ENCODE measurements around the gene SAE1.

Gene SAE1

GRCh38 chr19:47145639-47146486 lies 15.2 kb downstream of the SAE1 start:
- in situ Hi-C loops (cut with MboI; ENCODE audit: low sequenced_read_pairs), result loop anchor here (5.0 kb wide), 1 partner anchor 101 kb away; no protein-coding TSS in a partner anchor
- no peaks in the 10 kb centered on the region for H3K27me3 ChIP-seq (ENCODE audit: low read depth)
- no peak overlapping the region for H3K4me3 ChIP-seq
- no peaks in the 10 kb centered on the region for H3K9me3 ChIP-seq
- H3K36me3 ChIP-seq (replicated peaks), result peaks cover 95% of the 10 kb centered on the region
- DNase-seq (ENCODE audit: low spot score in 2 of 2), result no peak
- H3K4me1 ChIP-seq, result peaks cover 9% of the 10 kb centered on the region

DNA sequence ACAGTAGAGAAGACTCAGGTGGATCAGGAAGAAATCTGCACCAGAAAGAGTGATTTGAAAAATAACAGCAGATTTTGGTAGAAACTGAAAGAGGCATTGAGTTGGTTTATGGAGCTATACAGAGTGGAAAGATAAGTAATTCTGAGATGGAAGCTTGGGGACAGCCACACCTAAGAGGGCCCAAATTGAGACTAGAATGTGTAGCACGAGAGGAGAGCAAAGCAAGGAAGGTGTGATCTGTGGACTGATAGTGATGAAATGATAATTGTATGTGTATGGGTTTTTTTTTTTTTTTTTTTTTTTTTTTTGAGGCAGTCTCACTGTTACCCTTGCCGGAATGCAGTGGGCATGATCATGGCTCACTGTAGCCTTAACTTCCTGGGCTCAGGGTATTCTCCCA lies 16.3 kb downstream of the SAE1 start:
- in situ Hi-C loops (cut with MboI; ENCODE audit: low sequenced_read_pairs), result loop anchor here (5.0 kb wide), 1 partner anchor 100 kb away; no protein-coding TSS in a partner anchor
- DNase-seq (ENCODE audit: low spot score in 2 of 2), result no peak
- Histone ChIP-seq H3K4me1 (peaks cover 6% of the 10 kb centered on the region), H3K9me3 (no peaks in the 10 kb centered on the region), H3K27me3 (ENCODE audit: low read depth) (no peaks in the 10 kb centered on the region), H3K36me3 (replicated peaks) (peaks cover 96% of the 10 kb centered on the region), H3K4me3 (no peak overlapping the region)

GRCh38 chr19:47151627-47152026 lies 21.0 kb downstream of the SAE1 start:
- Histone ChIP-seq H3K4me3 (no peak overlapping the region), H3K9me3 (no peaks in the 10 kb centered on the region), H3K36me3 (replicated peaks) (peaks cover 83% of the 10 kb centered on the region), H3K4me1 (peaks cover 34% of the 10 kb centered on the region), H3K27me3 (ENCODE audit: low read depth) (no peaks in the 10 kb centered on the region)
- DNase-seq (ENCODE audit: low spot score in 2 of 2), result no peak
- in situ Hi-C loops (cut with MboI; ENCODE audit: low sequenced_read_pairs), result no loop called here

GRCh38 chr19:47152205-47152604 lies 21.6 kb downstream of the SAE1 start:
- Histone ChIP-seq H3K4me3 (no peak overlapping the region), H3K36me3 (replicated peaks) (peaks cover 79% of the 10 kb centered on the region), H3K4me1 (peaks cover 37% of the 10 kb centered on the region), H3K9me3 (no peaks in the 10 kb centered on the region), H3K27me3 (ENCODE audit: low read depth) (no peaks in the 10 kb centered on the region)
- in situ Hi-C loops (cut with MboI; ENCODE audit: low sequenced_read_pairs), result no loop called here
- DNase-seq (ENCODE audit: low spot score in 2 of 2), result peak in 1 of 2 experiments; percentile 36

DNA sequence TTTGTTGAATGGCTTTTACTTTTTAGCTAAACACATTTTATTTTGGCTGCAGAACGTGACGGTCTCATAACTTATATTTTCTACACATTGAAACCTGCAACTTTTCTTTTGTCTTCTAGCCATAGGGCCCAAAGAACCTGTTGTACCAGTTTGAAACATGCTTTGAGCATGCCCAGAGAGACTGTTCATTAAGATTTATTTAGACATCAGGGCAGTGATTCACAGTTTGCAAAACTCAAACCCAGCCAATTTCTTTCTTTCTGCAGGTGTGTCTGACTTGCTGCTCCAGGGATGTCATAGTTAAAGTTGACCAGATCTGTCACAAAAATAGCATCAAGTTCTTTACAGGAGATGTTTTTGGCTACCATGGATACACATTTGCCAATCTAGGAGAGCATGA lies 22.0 kb downstream of the SAE1 start:
- in situ Hi-C loops (cut with MboI; ENCODE audit: low sequenced_read_pairs), result no loop called here
- H3K4me1 ChIP-seq, result peaks cover 39% of the 10 kb centered on the region
- no peak for DNase-seq (ENCODE audit: low spot score in 2 of 2)
- H3K4me3 ChIP-seq, result no peak overlapping the region
- H3K27me3 ChIP-seq (ENCODE audit: low read depth), result no peaks in the 10 kb centered on the region
- no peaks in the 10 kb centered on the region for H3K9me3 ChIP-seq
- peaks cover 75% of the 10 kb centered on the region for H3K36me3 ChIP-seq (replicated peaks)

- Histone ChIP-seq H3K4me3 (no peak overlapping the region), H3K36me3 (replicated peaks) (peaks cover 72% of the 10 kb centered on the region), H3K4me1 (peaks cover 45% of the 10 kb centered on the region), H3K27me3 (ENCODE audit: low read depth) (no peaks in the 10 kb centered on the region), H3K9me3 (no peaks in the 10 kb centered on the region)
- in situ Hi-C loops (cut with MboI; ENCODE audit: low sequenced_read_pairs), result no loop called here
- DNase-seq (ENCODE audit: low spot score in 2 of 2), result no peak
Measured at GRCh38 chr19:47153266-47153665, 22.6 kb downstream of the SAE1 start.

GRCh38 chr19:47155148-47155547 lies 24.5 kb downstream of the SAE1 start:
- H3K27me3 ChIP-seq (ENCODE audit: low read depth), result no peaks in the 10 kb centered on the region
- H3K36me3 ChIP-seq (replicated peaks), result peaks cover 72% of the 10 kb centered on the region
- peak in 1 of 2 experiments; percentile 50 for DNase-seq (ENCODE audit: low spot score in 2 of 2)
- no peaks in the 10 kb centered on the region for H3K9me3 ChIP-seq
- no peak overlapping the region for H3K4me3 ChIP-seq
- peaks cover 61% of the 10 kb centered on the region for H3K4me1 ChIP-seq
- in situ Hi-C loops (cut with MboI; ENCODE audit: low sequenced_read_pairs), result no loop called here

- Histone ChIP-seq H3K36me3 (replicated peaks) (peaks cover 69% of the 10 kb centered on the region), H3K4me1 (peaks cover 54% of the 10 kb centered on the region)
- in situ Hi-C loops (cut with MboI; ENCODE audit: low sequenced_read_pairs), result no loop called here
Measured at GRCh38 chr19:47156861-47157430, 26.3 kb downstream of the SAE1 start.

DNA sequence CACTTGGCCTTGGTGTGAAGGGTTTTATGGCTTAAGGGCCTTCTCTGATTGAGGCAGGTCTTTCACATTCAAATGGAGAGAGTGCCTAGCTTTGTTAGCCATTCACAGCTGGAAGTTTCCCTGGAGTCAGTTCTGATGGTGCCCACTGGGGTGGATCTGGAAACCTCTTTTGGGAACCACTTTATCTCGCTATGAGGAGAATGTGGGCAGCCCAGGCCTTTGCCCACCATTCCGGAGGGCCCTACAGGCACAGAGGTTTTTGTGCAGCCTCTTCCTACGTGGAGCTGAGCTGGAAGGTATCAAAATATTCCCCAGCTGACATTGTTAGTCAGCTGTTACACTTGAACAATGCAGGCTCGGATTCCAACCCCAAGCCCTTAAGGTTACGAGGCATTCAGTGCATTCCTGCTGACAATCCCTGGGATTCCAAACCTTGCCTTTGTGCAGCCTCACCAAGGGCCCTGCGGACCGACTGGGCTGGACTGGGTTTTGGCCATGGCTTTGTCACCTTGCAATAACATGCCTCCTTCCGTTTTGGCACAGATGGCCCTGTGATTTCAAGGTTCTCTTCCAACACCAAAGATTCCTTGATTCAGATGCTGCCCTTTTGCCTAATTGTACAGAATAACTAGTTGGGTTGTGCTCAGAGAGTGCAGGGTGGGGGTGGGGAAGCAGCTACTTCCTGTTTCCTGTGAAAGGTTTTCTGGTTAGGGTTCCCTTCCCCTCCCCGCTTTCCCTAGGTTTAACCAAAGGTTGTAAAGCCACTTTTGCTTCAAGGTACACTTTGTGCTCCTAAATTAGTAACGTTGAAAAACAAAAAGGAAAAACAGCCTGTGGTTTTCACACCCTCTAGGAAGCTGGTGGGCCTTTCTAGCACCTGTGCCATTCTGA lies 27.0 kb downstream of the SAE1 start:
- DNase-seq (ENCODE audit: low spot score in 2 of 2), result peak; percentile 88 to 89
- in situ Hi-C loops (cut with MboI; ENCODE audit: low sequenced_read_pairs), result no loop called here
- Histone ChIP-seq H3K27me3 (ENCODE audit: low read depth) (no peaks in the 10 kb centered on the region), H3K36me3 (replicated peaks) (peaks cover 69% of the 10 kb centered on the region), H3K4me1 (peaks cover 47% of the 10 kb centered on the region), H3K4me3 (no peak overlapping the region), H3K9me3 (no peaks in the 10 kb centered on the region)

More at GRCh38 chr19:47156861-47157430, 26.3 kb downstream of the SAE1 start:
- H3K9me3 ChIP-seq, result no peaks in the 10 kb centered on the region
- no peak overlapping the region for H3K4me3 ChIP-seq
- no peaks in the 10 kb centered on the region for H3K27me3 ChIP-seq (ENCODE audit: low read depth)
- peak in 1 of 2 experiments; percentile 100 for DNase-seq (ENCODE audit: low spot score in 2 of 2)

GRCh38 chr19:47158367-47158791 lies 27.7 kb downstream of the SAE1 start:
- in situ Hi-C loops (cut with MboI; ENCODE audit: low sequenced_read_pairs), result no loop called here
- peaks cover 46% of the 10 kb centered on the region for H3K4me1 ChIP-seq
- H3K4me3 ChIP-seq, result no peak overlapping the region
- no peaks in the 10 kb centered on the region for H3K9me3 ChIP-seq
- H3K36me3 ChIP-seq (replicated peaks), result peaks cover 69% of the 10 kb centered on the region
- DNase-seq (ENCODE audit: low spot score in 2 of 2), result no peak
- H3K27me3 ChIP-seq (ENCODE audit: low read depth), result no peaks in the 10 kb centered on the region

- peaks cover 46% of the 10 kb centered on the region for H3K4me1 ChIP-seq
- H3K27me3 ChIP-seq (ENCODE audit: low read depth), result no peaks in the 10 kb centered on the region
- in situ Hi-C loops (cut with MboI; ENCODE audit: low sequenced_read_pairs), result no loop called here
- H3K9me3 ChIP-seq, result no peaks in the 10 kb centered on the region
- peaks cover 69% of the 10 kb centered on the region for H3K36me3 ChIP-seq (replicated peaks)
- no peak for DNase-seq (ENCODE audit: low spot score in 2 of 2)
- no peak overlapping the region for H3K4me3 ChIP-seq
Measured at GRCh38 chr19:47158879-47159503, 28.4 kb downstream of the SAE1 start.

DNA sequence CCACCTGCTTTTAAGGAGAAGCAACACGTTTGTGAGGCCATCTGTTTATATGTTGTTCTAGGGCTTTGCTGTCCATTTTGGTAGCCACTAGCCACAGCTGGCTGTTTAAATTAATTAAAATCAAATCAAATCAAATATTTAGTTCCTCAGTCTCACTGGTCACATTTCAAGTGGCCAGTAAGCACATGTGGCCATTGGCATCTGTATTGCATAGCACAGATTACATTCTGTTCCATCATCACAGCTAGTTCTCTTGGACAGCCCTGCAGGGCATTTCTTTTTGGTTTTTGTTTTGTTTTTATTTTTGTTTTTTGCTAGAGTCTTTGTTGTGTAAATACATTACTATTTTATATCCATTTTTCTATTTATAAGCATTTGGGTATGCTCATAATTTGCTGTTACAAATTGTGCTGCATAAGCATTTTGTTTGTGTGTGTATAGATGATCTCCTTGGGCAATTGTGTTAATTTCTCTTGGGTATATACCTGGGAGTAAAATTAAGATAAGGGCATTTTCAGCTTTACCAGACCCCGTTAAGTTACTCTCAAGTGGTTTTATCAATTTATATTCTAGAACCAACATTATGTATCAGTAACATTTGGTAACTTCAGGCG lies 31.3 kb downstream of the SAE1 start:
- Histone ChIP-seq H3K4me1 (peaks cover 24% of the 10 kb centered on the region), H3K9me3 (no peaks in the 10 kb centered on the region), H3K36me3 (replicated peaks) (peaks cover 74% of the 10 kb centered on the region), H3K27me3 (ENCODE audit: low read depth) (no peaks in the 10 kb centered on the region), H3K4me3 (no peak overlapping the region)
- in situ Hi-C loops (cut with MboI; ENCODE audit: low sequenced_read_pairs), result no loop called here
- DNase-seq (ENCODE audit: low spot score in 2 of 2), result no peak

GRCh38 chr19:47168065-47168464 lies 37.4 kb downstream of the SAE1 start:
- H3K4me3 ChIP-seq, result no peak overlapping the region
- H3K36me3 ChIP-seq (replicated peaks), result peaks cover 84% of the 10 kb centered on the region
- no peaks in the 10 kb centered on the region for H3K27me3 ChIP-seq (ENCODE audit: low read depth)
- no peaks in the 10 kb centered on the region for H3K4me1 ChIP-seq
- no peak for DNase-seq (ENCODE audit: low spot score in 2 of 2)
- H3K9me3 ChIP-seq, result no peaks in the 10 kb centered on the region
- in situ Hi-C loops (cut with MboI; ENCODE audit: low sequenced_read_pairs), result no loop called here

All from HAP-1 (cell line).